GM12801 (cell line): ENCODE data around the gene EIF4G2.

Experiments used
- TF ChIP-seq, protein P1 (sequence below): IDR thresholded peaks from one replicate; pipeline ENCODE4 v1.5.1; 2011; ENCODE audit warnings: control low read depth; ENCODE audit not compliant: insufficient read length; ENCODE audit errors: extremely low read depth

EIF4G2 gene

DNA sequence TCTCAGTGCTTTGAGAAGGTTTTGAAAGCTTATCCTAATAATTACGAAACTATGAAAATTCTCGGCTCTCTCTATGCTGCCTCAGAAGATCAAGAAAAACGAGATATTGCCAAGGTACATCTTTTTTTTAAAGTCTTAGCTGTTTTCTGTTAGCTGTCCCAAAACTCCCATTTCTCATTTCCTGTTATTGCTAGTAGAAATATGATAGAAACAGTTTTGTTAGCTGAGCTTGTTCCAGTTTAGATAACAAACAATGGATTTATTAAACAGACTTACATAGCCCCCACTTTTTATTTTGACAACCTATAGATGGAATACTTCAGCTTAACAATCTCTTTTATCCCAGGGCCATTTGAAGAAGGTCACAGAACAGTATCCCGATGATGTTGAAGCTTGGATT is 45.0 kb downstream of the EIF4G2 start:
- TF ChIP-seq, protein P1, sequence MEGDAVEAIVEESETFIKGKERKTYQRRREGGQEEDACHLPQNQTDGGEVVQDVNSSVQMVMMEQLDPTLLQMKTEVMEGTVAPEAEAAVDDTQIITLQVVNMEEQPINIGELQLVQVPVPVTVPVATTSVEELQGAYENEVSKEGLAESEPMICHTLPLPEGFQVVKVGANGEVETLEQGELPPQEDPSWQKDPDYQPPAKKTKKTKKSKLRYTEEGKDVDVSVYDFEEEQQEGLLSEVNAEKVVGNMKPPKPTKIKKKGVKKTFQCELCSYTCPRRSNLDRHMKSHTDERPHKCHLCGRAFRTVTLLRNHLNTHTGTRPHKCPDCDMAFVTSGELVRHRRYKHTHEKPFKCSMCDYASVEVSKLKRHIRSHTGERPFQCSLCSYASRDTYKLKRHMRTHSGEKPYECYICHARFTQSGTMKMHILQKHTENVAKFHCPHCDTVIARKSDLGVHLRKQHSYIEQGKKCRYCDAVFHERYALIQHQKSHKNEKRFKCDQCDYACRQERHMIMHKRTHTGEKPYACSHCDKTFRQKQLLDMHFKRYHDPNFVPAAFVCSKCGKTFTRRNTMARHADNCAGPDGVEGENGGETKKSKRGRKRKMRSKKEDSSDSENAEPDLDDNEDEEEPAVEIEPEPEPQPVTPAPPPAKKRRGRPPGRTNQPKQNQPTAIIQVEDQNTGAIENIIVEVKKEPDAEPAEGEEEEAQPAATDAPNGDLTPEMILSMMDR = no peak

DNA sequence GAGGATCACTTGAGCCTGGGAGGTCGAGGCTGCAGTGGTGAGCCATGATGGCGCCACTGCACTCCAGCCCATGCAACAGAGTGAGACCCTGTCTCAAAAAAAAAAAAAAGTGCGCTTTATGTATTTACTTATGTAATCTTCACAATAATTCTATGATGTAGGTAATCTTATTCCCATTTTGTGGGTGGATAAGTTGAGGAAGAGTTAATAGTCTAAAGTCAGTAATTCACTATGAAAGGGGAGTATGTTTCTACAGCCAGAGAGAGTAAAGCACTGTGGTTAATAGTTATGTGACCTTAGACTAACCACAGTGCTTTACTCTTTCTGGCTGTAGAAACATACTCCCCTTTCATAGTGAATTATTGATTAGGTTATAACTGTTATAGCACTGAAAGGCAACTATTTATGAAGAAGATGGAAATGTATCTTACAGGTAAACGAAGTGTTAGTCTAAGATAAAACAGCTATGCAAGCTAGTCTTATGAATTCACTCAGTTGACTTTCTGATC is 45.8 kb downstream of the EIF4G2 start:
- TF ChIP-seq, protein P1 = no peak

DNA sequence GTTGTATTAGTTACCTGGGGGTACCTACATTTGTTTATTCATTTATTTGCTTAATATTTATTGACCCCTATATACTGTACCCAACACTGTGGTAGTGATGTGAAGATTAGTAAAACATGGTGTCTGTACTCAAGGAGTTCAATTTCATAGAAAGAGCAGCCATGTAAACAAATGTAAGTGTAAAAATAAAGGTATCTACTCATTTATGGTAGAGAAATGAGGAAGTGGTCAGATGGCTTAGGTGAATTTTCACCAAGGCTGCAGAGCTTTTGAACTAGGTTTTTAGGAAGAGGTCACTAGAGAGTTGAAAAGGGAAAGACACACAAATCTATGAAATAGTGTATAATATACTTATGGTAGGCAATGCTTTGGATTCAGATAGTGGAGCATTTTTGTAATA is 46.5 kb downstream of the EIF4G2 start:
- TF ChIP-seq, protein P1 = no peak

DNA sequence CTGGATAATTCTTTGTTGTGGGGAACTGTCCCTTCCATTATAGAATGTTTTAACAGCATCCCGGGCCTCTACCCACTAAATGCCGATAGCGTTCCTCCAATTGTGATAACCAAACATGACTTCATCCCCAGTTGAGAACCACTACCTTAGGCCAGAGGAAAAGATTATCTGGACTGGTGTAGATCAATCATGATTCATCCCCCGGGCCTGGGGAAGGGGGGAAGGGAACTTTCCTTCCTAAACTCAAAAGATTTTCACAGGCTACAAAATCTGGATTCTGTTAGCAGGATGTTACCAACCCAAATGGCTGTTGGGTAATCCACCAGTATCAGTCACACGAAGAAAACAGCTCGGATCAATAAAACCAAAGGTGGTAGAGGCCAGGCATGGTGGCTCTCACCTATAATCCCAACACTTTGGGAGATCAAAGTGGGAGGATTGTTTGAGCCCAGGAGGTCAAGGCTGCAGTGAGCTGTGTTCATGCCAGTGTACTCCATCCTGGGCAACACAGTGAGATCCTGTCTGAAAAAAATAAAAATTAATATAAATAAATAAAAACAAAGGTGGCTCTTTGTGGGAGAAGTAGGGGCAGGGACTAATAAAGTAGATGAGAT is 47.5 kb downstream of the EIF4G2 start:
- TF ChIP-seq, protein P1 = no peak

DNA sequence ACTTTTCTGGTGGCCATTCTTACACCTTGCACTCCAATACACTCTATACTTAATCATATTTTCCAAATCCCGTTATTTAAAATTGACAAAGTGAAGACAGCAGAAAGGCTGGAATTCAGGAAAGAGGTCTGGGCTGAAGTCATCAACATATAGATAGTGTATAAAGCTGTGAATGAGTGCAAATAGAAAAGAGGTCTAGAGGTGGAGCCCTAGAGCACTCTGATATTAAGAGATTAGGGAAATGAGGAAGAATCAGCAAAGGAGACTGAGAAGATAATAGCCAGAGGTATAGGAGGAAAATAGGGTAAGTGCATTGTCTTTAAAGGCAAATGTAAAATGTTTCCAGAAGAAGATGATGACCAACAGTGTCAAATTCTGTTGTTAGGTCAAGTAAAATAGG is 49.8 kb downstream of the EIF4G2 start:
- TF ChIP-seq, protein P1 = no peak

DNA sequence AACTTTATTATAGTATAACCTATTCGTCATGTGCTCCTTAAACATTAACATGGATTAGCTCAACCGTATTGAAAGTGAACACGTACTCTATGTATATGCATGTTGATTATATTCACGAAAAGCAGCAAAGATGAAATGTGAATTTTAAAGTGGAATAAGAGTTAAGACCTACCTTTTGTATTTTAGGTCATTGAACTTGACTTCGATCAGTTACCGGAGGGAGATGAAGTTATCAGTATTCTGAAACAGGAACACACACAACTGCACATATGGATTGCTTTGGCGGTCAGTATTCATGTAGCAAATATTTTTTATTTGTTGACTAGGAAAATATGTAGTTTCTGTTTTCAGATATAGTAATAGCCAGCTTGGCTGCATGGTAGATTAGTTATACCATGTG is 56.2 kb downstream of the EIF4G2 start:
- TF ChIP-seq, protein P1 = no peak

DNA sequence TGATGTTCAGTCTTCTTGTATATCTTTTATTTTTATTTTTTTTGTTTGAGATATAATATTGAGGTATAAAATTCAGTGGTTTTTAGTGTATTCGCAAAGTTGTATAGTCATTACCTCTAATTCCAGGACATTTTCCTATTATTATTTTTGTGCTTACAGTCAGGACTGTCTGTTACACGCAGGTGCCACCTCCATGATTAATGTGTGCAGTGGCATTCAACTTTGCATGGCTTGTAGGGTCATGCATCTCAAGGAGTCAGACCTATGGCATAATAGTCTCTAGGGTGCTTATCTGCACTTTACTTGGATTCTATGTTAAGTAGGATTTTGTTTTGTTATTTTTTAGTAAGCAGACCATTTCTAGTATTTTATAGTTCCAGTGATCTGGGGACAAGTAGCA is 56.7 kb downstream of the EIF4G2 start:
- TF ChIP-seq, protein P1 = no peak
